Embryonic facial prominence (tissue), 1 donor: ENCODE measurements around the gene OAS3.
"Not testable (repeated sequence)": the region's sequence is repeated elsewhere in the genome, so short reads cannot be mapped to it uniquely, and the experiment has no call there.

Source experiments
- DNase-seq: peaks from one replicate; pipeline ENCODE4 v3.0.0-alpha.2; 2016; ENCODE audit errors: extremely low spot score

The OAS3 gene

DNA sequence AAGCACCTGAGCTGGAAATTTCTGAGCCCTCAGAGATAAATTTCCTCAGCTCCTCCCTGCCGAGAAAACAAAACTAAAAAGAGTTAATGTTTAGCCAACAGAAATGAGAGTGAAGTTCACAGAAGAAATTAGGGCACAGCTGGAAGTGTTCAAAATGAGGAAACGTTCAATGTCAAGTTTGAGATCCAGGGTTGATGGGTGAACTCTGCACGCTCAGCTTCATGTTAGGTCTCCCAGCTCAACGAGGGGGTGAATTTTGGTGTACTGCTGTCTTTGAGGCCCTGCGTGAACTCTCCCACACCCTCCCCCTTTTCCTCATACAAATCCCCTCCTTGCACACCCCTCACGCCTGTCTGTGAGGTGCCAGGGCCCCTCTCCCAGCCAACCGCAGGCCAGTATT, 13.3 kb upstream of the OAS3 start:
- DNase-seq, result no peak

DNA sequence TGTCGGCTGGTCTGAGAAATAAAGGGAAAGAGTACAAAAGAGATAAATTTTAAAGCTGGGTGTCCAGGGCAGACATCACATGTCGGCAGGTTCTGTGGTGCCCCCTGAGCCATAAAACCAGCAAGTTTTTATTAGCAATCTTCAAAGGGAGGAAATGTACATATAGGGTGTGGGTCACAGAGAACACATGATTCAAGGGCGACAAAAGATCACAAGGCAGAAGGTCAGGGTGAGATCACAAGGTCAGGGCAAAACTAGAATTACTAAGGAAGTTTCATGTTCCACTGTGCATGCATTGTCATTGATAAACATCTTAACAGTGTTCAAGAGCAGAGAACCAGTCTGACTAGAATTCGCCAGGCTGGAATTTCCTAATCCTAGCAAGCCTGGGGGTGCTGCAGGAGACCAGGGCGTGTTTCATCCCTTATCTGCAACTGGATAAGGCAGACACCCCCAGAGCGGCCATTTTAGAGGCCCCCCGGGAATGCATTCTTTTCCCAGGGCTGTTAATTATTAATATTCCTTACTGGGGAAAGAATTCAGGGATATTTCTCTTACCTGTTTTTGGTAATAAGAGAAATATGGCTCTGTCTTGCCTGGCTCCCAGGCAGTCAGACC, 11.7 kb upstream of the OAS3 start:
- not testable (repeated sequence) for DNase-seq

DNA sequence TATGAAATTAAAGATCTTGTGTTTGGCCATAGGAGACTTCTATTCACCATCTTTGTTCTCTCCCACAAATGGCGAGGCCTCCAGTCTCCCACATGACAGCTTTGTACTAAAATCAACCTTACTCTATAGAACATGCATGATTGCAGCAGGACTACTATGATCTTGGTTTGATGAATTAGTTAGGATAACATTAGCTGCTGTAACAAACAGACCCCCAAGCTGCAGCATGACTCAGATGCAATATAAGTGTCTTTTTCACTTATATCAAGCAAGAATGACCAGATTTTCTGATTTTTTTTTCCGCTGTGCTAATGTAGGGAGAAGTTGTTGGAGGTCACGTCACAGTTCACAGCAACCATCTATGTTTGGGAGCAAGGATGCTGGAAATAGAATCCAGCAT, 10.8 kb upstream of the OAS3 start:
- no peak for DNase-seq

DNA sequence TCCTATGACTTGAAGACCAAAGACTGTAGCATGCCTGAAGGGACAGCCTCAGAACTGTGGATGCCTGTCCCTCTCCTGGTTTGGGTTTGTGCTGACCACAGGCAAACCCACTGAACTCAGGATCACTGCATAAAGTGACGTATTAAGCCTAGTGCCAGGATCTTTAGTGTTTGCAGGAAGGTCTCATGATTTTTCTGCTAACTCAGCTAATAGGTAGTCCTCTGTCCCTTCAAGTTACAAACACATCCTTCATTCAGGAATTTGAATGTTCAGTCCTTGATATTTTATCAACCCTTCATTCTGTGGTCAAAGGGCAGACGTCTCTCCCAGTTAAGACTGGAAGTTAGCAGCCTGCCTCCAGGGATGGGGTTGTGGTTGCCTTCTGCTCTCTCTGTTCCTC, 10.3 kb upstream of the OAS3 start:
- no peak for DNase-seq

DNA sequence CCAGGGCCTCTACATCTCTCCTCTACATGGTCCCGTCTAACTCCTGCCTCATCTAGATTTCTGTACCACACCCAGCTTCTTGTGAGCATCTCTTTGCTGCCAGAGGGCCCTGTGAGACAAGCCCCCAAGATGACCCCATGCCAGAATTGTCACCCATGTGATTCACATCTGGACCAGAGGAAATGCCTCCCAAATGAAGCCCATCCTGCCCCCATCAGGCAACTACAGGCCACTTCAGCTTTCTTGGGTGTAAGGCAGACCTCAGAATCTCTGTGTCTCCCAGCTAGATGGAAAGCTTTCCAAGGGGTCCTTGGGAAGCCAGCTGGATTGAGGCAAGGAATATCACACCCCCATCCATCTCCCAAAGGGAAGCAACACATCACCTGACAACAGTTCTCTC, 9.3 kb upstream of the OAS3 start:
- no peak for DNase-seq

DNA sequence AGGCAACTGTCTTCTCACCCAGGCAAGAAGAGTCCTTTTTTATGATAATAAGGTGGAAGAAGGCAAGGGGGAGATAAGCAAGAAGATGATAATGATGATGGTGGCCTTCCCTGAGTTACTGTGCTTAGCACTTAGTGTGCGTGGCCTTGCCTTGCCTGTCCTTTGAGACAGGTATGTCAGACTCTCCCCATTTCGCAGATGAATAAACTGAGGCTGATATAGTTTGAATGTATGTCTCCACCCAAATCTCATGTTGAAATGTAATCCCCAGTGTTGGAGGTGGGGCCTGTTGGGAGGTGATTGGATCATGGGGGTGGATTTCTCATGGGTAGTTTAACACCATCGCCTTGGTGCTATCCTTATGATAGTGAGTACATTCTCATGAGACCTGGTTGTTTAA, 8.6 kb upstream of the OAS3 start:
- no peak for DNase-seq

DNA sequence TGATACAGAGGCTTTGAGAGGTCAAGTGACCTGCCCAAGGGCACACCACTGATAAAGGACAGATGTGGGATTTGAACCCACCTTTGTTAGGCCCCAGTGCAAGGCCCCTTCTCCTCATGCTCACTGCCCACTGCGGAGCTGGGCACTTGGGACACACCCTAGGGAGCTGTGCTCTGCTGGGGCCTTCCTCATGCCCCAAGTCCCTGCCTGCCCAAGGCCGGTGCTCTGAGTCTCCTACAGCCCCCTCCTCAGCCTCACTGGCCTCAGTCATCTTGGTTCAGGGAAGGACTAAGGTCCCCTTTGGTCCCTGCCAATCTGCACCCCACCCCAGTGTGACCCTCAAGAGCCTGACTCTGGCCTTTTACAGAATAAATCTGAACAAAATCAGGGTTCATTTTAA, 7.9 kb upstream of the OAS3 start:
- no peak for DNase-seq

DNA sequence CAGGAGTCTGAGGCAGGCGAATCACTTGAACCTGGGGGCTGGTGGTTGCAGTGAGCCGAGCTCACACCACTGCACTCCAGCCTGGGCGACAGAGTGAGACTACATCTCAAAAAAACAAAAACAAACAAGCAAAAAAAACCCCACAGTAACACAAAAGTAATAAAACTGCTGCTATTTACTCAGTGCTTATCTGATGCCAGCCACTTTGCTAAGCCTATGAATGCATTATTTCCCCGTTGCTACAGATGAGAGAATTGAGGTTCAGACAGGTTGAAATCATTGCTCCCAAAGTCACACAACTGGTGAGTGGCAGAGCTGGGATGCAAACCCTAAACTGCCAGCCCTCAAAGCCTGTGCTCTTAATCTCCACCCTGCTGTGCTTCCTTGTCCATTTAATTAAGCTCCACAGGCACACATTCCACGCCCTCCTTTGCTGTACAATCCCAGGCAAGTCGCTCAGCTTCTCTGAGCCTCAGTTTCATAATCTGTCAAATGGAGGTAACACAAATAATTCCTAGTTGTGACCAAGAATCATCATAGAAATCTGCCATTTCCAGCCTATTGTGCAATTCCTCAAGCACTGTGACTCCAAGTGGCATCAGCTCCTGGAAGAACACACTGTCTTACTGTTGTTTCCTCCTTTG, 5.7 kb upstream of the OAS3 start:
- no peak for DNase-seq

DNA sequence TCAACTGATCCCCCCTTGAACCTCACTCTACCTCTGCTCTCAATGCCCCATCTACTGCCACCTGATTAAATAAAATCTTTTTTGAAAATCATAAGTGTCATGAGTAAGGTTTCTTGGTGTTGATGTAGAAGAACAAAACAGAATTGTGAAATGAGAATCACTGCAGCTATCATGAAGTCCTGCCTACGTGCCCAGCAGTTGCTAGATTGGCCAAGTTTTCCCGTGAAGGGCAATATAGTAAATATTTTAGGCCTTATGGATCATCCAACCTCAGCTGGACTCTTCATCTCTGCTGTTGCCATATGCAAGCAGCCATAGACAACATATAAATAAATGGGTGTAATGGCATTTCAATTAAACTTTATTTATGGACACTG, 5.2 kb upstream of the OAS3 start:
- DNase-seq, result no peak

DNA sequence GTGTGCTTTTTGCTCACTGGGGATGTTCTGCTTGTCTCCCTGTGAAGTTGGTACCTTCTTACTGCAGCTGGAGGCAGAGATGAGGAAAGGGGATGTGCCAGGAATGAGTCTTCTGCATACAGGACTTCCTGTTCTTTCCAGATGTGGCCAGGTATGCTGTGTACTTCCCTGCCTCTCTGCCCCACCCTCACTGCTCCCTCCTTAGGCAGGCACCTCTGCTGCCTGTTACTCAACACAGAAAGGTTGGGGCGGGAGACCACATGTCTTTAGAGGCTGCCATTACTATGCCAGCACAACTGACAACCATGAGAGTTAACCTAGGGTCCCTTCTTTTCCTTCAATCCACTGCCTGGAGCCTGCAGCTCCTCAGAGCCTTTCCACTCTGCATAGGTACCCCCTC, 2.0 kb upstream of the OAS3 start:
- DNase-seq, result no peak

DNA sequence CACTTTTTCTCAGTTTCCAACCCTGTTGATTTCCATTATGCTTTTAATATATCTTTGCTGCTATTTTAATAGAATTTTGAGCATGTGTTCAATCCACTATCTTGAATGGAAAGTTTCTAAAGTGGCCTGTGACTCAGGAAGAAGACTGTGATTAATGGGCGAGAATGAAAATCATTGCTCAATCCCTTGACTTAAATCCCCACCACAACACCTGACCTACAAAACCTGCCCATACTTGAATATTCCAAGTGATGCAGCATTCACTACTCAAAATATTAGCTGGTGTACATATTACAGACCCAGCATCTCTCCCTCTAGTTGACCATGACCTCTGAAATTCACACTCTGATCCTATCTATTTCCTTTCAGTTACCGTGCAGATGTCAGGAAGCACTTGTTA, 1.3 kb upstream of the OAS3 start:
- no peak for DNase-seq

DNA sequence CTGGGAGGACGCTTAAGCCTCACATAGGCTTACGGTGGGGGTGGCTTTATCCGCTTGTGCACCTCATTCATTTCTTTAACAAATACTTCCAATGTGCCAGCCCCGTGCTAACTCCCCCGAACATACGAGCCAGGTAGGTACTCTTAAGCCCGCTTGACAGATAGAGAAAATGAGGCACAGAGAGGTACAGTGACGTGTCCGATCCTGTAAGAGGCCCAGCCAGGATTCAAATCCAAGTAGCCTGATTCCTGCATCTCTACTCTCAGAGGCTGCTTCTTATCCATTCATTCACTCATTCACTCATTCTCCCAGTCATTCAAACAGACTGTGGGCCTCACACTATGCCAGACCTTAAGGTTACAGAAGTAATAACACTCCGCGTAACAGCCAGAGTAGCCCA, 477 bp downstream of the OAS3 start:
- DNase-seq, result no peak

DNA sequence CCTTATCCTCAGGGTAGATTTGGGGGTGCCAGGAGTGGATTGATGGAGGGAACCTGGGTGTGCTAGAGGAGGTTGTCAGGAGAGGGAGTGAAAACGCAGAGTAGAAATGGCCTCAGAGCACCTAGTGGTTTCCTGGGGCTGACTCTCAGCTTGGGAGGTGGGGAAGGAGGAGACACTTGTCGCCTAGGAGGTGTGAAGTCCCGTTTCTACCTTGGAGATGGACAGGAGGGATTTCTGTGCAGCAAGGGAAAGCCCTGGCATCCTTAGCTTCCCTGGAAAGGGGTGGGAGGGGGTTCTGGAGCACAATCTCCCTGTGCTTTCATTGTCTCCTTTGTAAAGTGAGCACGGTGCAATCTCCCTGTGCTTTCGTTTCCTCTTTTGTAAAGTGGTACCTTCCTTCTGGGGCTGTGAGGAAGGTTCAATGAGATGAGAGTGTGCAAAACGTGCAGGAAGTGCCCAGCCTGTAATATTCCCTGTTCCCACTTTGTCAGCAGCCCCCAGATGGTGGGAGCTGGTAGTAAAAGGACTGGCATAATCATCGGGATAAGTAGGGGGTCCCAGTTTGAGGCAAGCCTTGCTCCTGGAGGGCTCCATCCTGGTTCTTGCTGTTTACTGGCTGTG, 1.6 kb downstream of the OAS3 start:
- no peak for DNase-seq

DNA sequence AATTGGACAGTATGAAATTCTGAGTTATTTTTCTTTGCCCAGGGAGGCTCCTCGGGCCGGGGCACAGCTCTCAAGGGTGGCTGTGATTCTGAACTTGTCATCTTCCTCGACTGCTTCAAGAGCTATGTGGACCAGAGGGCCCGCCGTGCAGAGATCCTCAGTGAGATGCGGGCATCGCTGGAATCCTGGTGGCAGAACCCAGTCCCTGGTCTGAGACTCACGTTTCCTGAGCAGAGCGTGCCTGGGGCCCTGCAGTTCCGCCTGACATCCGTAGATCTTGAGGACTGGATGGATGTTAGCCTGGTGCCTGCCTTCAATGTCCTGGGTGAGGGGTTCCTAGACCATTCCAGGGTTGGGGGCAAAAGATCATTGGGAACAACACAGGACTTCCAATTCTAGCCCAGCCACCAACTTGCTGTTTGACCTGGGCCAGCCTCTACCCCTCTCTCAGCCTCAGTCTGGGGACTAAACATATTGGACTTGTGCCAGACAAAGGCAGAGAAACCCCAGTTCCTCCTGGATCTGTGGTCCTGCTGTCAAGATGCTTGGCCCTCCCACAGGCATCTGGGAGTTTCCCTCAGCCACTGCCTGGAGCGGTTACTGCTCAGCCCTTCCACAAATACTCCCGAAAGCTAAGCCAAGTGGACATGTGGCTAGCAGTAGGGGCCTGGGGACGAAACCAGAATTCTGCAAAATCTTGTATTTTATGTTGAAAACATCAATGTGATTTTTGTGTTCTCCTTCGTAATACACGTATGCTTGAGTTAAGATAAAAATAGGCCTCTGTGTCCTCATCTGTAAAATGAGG, 3.5 kb downstream of the OAS3 start:
- DNase-seq, result no peak

DNA sequence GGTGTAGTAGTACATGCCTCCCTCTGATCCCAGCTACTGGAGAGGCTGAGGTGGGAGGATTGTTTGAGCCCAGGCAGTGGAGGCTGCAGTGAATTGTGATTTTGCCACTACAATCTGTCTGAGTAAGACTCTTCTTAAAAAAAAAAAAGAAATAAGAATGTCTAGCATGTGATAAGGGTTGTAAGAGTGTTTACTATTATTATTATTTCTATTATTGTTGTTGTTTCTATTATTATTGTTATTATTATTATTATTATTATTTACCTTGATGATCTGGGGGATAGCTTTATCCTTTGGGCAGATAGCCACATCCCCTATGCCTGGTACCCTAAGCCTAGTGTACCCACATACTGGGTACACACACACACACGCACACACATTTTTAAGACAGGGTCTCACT, 4.3 kb downstream of the OAS3 start:
- DNase-seq, result no peak

DNA sequence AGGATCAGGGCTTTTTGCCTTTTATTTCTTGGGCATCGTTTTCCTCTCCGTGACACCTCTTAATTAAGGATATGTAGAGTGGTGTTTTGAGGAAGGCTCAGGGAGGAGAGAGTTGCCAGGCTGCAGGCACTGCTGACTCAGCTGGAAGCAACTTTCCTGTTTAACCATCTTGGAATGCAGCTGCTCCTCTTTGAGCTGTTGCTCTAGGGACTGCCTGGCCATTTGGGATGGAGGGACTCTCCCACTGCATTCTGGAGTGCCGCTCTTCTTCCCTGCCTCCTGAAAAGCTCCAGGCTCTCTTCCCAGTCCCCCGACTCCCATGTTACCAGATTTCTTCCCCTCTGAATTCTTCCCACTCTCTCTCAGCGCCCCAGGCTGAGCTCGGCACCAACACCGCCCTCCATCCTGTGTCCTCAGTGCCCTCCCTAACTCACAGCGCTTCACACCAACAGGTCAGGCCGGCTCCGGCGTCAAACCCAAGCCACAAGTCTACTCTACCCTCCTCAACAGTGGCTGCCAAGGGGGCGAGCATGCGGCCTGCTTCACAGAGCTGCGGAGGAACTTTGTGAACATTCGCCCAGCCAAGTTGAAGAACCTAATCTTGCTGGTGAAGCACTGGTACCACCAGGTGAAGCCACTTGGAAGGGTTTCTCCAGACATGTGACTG, 5.9 kb downstream of the OAS3 start:
- DNase-seq, result no peak

DNA sequence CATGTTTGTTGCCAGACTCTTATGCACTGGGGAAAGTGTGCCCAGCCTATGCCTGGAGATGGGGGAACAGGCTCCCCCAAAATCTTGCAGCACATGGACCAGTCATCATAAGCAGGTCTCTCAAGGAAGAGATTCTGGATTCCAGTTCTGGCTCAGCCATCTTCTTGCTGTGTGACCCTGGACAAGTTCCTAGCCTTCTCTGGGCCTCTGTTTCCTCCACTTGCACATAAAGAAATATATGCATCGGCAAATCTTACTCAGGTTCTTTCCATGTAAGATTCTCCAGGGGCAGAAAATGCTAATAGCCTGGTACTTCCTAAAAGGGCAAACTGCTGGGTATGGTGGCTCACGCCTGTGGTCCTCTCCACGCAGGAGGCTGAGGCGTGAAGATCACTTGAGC, 7.2 kb downstream of the OAS3 start:
- no peak for DNase-seq

DNA sequence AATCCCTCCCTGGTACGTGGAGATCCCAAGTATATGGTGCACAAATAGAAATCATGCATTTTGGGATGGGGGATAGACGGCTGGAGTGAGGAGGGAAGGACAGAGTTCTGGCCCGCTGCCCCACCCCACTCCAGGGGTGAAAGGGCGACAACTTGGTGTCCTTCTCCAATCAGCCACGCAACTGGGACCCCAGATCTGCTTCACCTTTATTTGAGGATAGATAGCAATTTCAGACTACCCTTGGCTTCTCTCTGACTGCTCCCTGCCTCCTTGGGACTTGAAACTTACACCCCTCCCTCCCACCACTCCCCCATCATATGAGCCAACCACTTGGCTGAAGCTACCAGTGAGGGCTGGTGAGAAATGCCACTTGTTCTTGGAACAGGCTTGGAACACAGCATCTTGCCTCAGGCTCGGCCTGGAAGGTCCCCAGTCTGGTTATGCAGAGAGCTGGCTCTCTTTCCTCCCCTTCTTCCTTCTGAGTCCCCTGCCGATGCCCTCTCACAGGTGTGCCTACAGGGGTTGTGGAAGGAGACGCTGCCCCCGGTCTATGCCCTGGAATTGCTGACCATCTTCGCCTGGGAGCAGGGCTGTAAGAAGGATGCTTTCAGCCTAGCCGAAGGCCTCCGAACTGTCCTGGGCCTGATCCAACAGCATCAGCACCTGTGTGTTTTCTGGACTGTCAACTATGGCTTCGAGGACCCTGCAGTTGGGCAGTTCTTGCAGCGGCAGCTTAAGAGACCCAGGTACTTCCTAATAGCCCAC, 8.1 kb downstream of the OAS3 start:
- no peak for DNase-seq

DNA sequence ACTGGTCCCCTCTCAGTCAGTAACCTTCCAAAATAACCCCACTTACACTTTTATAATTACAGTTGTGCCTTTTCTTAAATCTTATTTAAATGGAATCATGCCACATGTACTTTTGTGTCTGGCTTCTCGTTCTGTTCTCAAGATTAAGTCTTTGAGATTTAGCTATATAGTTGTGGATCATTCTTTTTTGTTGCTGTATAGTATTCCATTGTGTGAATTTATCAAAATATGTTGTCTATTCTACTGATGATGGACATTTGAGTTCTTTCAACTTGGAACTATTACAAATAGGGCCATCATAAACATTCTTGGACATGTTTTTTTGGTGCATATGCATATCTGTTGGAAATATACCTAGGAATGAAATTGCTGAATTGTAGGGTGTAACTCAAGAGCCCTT, 9.0 kb downstream of the OAS3 start:
- DNase-seq, result no peak

DNA sequence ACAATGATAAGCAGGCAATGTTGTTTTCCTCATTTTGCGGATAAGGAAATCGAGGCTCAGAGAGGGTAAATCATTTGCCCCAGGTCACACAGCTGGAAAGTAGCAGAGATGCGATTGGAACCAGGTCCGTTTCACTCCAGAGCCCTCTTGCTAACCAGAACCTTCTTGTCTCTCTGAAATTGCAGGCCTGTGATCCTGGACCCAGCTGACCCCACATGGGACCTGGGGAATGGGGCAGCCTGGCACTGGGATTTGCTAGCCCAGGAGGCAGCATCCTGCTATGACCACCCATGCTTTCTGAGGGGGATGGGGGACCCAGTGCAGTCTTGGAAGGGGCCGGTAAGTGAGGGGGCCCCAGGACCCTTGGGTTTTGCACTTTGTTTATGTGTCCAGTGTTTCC, 9.5 kb downstream of the OAS3 start:
- DNase-seq, result no peak

DNA sequence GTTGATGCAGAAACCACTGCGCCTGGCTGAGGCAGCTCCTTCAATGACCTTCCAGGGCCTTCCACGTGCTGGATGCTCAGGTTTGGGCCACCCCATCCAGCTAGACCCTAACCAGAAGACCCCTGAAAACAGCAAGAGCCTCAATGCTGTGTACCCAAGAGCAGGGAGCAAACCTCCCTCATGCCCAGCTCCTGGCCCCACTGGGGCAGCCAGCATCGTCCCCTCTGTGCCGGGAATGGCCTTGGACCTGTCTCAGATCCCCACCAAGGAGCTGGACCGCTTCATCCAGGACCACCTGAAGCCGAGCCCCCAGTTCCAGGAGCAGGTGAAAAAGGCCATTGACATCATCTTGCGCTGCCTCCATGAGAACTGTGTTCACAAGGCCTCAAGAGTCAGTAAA, 10.5 kb downstream of the OAS3 start:
- no peak for DNase-seq

DNA sequence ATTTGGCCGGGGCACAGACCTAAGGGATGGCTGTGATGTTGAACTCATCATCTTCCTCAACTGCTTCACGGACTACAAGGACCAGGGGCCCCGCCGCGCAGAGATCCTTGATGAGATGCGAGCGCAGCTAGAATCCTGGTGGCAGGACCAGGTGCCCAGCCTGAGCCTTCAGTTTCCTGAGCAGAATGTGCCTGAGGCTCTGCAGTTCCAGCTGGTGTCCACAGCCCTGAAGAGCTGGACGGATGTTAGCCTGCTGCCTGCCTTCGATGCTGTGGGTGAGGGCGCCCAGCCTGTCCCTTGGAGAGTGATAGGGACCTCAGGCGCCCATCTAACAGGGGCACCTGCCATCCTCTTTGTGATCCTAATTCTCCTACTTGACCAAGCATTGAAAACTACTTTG, 12.4 kb downstream of the OAS3 start:
- no peak for DNase-seq
